HepG2 (cell line): ENCODE results near the gene AHCYL1. TPM values are rescaled to one million over a fixed set of nuclear protein-coding genes. Genes with fewer than 3 reads are reported as not detected.
A peak's percentile ranks its signal among the peaks of the same experiment; 100 is the strongest.

ENCODE experiments used
- BHLHE40 ChIP-seq: IDR thresholded peaks from 2 replicates; pipeline ENCODE4 v1.6.1; 2011; ENCODE audit warnings: low read length, improper control_type of control experiment
- ESRRA ChIP-seq: sonication (generic); formaldehyde crosslinking; IDR thresholded peaks from 2 replicates; pipeline ENCODE4 v1.5.1; 2020; ENCODE audit warnings: mild to moderate bottlenecking, low read depth, missing genetic modification reagents
- ETV6 ChIP-seq: sonication (generic); formaldehyde crosslinking; conservative IDR thresholded peaks from 2 replicates; pipeline ENCODE4 v1.4.0; 2020; ENCODE audit warnings: missing genetic modification reagents
- FOSL2 ChIP-seq: sonication (generic); formaldehyde crosslinking; IDR thresholded peaks from 2 replicates; pipeline ENCODE4 v1.4.0; 2020; ENCODE audit warnings: missing genetic modification reagents
- GABPB1 ChIP-seq: IDR thresholded peaks from 2 replicates; pipeline ENCODE4 v1.6.1; 2016; ENCODE audit warnings: mild to moderate bottlenecking, missing genetic modification reagents, moderate library complexity, missing compliant biosample characterization
- KDM1A ChIP-seq: IDR thresholded peaks from 2 replicates; pipeline ENCODE4 v1.6.1; 2016; ENCODE audit warnings: missing compliant biosample characterization
- KDM6A ChIP-seq: IDR thresholded peaks from 2 replicates; pipeline ENCODE4 v1.6.1; 2016; ENCODE audit warnings: low read depth
- MXD4 ChIP-seq: IDR thresholded peaks from 2 replicates; pipeline ENCODE4 v1.6.1; 2016; ENCODE audit warnings: mild to moderate bottlenecking, missing biosample characterization, missing genetic modification reagents
- NFIB ChIP-seq: sonication (generic); formaldehyde crosslinking; IDR thresholded peaks from 2 replicates; pipeline ENCODE4 v1.9.0; 2021; ENCODE audit warnings: missing genetic modification reagents, mild to moderate bottlenecking, borderline replicate concordance
- SMYD3 ChIP-seq: sonication (generic); formaldehyde crosslinking; IDR thresholded peaks from 2 replicates; pipeline ENCODE4 v1.8.1; 2023; ENCODE audit warnings: mild to moderate bottlenecking, missing genetic modification reagents
- ZNF672 ChIP-seq: sonication (generic); formaldehyde crosslinking; IDR thresholded peaks from 2 replicates; pipeline ENCODE4 v1.8.1; 2022; ENCODE audit warnings: missing genetic modification reagents
- polyA plus RNA-seq, 8 experiments: library from polyadenylated mRNA; depleted of rRNA in 3 of 8; stranded (reverse) in 7 of 8; unstranded in 1 of 8; fragments of >200 nt; fragmentation: Illumina TruSeq in 4 of 8; extraction: Trizol in 4 of 8; gene quantifications; 2 replicates each; pipeline versions ENCODE4 v1.2.1 to v1.2.3, GENCODE V29; 2011 to 2016; ENCODE audit warnings: low read depth in 4 of 8, missing spikeins in 1 of 8, mixed read lengths in 1 of 8; ENCODE audit not compliant: insufficient read depth in 1 of 8
- total RNA-seq, 5 experiments: library from RNA; depleted of rRNA; stranded (reverse); fragments of >200 nt; fragmentation: Illumina TruSeq; extraction: Trizol; gene quantifications; 2 replicates each; pipeline ENCODE4 v1.2.3, GENCODE V29; 2016; ENCODE audit warnings: low read depth in 1 of 5
- TF ChIP-seq, protein P1 (sequence below): sonication (generic); formaldehyde crosslinking; IDR thresholded peaks from 2 replicates; pipeline ENCODE4 v1.4.0; 2020; ENCODE audit warnings: missing genetic modification reagents, borderline replicate concordance
- TF ChIP-seq, protein P2 (sequence below): sonication (generic); formaldehyde crosslinking; IDR thresholded peaks from 2 replicates; pipeline ENCODE4 v1.8.0; 2023; ENCODE audit warnings: mild to moderate bottlenecking, missing genetic modification reagents
- TF ChIP-seq, protein P3 (sequence below): sonication (generic); formaldehyde crosslinking; IDR thresholded peaks from 2 replicates; pipeline ENCODE4 v1.4.0; 2020; ENCODE audit warnings: missing genetic modification reagents
- TF ChIP-seq, protein P4 (sequence below): sonication (generic); formaldehyde crosslinking; IDR thresholded peaks from 2 replicates; pipeline ENCODE4 v1.8.1; 2023; ENCODE audit warnings: mild to moderate bottlenecking, missing genetic modification reagents

The AHCYL1 gene
- total and polyA plus RNA-seq, 2 of the 13 experiments (the other 11 are each of a cell fraction or from before 2014, with no cell fraction given) = 40.9 to 76.3 TPM

DNA sequence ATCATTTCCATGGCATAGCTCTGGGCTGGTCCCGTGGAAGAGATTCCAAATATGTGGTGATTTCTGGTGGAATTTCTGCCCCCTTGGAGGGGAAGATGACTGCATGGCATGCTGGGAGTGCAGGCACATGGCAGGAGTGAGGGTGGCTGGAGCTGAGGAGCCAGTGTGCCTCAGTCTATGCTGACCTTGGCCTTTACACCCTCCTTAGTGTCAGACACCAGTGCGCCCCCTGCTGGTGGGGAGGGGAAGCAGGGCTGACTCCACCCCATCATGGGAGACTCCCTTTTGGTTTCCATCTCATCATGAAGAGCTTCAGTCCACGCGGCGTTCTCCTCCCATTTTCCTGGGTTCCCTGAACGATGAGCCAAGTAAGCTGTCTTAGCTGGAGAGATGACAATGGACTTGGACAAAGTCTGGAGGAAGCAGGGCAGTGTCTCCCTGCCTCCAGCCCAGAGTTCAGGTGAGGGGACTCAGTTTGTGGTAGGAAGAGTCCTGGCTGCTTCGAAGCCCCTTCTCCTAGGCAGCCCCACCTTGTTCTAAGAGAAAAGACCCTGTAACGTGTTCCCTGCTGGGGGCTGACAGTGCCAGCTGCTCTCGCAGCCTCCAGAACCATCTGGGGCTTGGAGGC is 75.6 kb downstream of the AHCYL1 start (continued):
- TF ChIP-seq, protein P1, sequence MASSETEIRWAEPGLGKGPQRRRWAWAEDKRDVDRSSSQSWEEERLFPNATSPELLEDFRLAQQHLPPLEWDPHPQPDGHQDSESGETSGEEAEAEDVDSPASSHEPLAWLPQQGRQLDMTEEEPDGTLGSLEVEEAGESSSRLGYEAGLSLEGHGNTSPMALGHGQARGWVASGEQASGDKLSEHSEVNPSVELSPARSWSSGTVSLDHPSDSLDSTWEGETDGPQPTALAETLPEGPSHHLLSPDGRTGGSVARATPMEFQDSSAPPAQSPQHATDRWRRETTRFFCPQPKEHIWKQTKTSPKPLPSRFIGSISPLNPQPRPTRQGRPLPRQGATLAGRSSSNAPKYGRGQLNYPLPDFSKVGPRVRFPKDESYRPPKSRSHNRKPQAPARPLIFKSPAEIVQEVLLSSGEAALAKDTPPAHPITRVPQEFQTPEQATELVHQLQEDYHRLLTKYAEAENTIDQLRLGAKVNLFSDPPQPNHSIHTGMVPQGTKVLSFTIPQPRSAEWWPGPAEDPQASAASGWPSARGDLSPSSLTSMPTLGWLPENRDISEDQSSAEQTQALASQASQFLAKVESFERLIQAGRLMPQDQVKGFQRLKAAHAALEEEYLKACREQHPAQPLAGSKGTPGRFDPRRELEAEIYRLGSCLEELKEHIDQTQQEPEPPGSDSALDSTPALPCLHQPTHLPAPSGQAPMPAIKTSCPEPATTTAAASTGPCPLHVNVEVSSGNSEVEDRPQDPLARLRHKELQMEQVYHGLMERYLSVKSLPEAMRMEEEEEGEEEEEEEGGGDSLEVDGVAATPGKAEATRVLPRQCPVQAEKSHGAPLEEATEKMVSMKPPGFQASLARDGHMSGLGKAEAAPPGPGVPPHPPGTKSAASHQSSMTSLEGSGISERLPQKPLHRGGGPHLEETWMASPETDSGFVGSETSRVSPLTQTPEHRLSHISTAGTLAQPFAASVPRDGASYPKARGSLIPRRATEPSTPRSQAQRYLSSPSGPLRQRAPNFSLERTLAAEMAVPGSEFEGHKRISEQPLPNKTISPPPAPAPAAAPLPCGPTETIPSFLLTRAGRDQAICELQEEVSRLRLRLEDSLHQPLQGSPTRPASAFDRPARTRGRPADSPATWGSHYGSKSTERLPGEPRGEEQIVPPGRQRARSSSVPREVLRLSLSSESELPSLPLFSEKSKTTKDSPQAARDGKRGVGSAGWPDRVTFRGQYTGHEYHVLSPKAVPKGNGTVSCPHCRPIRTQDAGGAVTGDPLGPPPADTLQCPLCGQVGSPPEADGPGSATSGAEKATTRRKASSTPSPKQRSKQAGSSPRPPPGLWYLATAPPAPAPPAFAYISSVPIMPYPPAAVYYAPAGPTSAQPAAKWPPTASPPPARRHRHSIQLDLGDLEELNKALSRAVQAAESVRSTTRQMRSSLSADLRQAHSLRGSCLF (CRISPR knock-in tag) = no peak
- TF ChIP-seq GABPB1 (CRISPR knock-in tag) (no peak), KDM6A (CRISPR knock-in tag) (no peak), ZNF672 (CRISPR knock-in tag) (no peak), FOSL2 (CRISPR knock-in tag) (peak; percentile 28; the same call in 1 of the 2 replicates), MXD4 (CRISPR knock-in tag) (no peak), KDM1A (CRISPR knock-in tag) (no peak), ETV6 (CRISPR knock-in tag) (no peak), BHLHE40 (no peak), ESRRA (CRISPR knock-in tag) (peak; percentile 81), SMYD3 (CRISPR knock-in tag) (no peak), NFIB (no peak)
- TF ChIP-seq, protein P2, sequence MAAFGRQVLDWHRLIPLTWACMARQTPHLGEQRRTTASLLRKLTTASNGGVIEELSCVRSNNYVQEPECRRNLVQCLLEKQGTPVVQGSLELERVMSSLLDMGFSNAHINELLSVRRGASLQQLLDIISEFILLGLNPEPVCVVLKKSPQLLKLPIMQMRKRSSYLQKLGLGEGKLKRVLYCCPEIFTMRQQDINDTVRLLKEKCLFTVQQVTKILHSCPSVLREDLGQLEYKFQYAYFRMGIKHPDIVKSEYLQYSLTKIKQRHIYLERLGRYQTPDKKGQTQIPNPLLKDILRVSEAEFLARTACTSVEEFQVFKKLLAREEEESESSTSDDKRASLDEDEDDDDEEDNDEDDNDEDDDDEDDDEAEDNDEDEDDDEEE = no peak
- TF ChIP-seq, protein P3, sequence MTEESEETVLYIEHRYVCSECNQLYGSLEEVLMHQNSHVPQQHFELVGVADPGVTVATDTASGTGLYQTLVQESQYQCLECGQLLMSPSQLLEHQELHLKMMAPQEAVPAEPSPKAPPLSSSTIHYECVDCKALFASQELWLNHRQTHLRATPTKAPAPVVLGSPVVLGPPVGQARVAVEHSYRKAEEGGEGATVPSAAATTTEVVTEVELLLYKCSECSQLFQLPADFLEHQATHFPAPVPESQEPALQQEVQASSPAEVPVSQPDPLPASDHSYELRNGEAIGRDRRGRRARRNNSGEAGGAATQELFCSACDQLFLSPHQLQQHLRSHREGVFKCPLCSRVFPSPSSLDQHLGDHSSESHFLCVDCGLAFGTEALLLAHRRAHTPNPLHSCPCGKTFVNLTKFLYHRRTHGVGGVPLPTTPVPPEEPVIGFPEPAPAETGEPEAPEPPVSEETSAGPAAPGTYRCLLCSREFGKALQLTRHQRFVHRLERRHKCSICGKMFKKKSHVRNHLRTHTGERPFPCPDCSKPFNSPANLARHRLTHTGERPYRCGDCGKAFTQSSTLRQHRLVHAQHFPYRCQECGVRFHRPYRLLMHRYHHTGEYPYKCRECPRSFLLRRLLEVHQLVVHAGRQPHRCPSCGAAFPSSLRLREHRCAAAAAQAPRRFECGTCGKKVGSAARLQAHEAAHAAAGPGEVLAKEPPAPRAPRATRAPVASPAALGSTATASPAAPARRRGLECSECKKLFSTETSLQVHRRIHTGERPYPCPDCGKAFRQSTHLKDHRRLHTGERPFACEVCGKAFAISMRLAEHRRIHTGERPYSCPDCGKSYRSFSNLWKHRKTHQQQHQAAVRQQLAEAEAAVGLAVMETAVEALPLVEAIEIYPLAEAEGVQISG = peak; percentile 41; the same call in 1 of the 2 replicates
- TF ChIP-seq, protein P4, sequence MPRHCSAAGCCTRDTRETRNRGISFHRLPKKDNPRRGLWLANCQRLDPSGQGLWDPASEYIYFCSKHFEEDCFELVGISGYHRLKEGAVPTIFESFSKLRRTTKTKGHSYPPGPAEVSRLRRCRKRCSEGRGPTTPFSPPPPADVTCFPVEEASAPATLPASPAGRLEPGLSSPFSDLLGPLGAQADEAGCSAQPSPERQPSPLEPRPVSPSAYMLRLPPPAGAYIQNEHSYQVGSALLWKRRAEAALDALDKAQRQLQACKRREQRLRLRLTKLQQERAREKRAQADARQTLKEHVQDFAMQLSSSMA (CRISPR knock-in tag) = no peak
